Measurements from ENCODE around the gene EEA1. TPM values are rescaled to one million over a fixed set of nuclear protein-coding genes. Genes with fewer than 3 reads are reported as not detected.

The EEA1 gene
- total RNA-seq, 1 experiment from 2014 or later, result 14.9 TPM

- H3K9me3 Mint-ChIP-seq, result no peaks in the 10 kb centered on the region
- no peaks in the 10 kb centered on the region for H3K36me3 Mint-ChIP-seq (ENCODE audit: insufficient read depth in 1 of 3, low read depth in 3 of 3)
- Histone ChIP-seq H3K56ac (ENCODE audit: insufficient read length, low read depth, low read length) (no peak overlapping the region), H4K20me1 (ENCODE audit: control insufficient read depth, insufficient read depth, insufficient read length) (no peaks in the 10 kb centered on the region), H3K4me1 (ENCODE audit: insufficient read depth, low read length) (peaks cover 13% of the 10 kb centered on the region; the same call in 1 of the 2 replicates), H3T11ph (ENCODE audit: low read length) (no peak overlapping the region), H3K79me2 (ENCODE audit: insufficient read depth, low read length) (peaks cover 8% of the 10 kb centered on the region; the same call in 1 of the 2 replicates), H2AFZ (ENCODE audit: low read length) (no peak overlapping the region), H3K9ac (ENCODE audit: extremely low read depth, insufficient read length, low read length) (no peak overlapping the region), H4K91ac (ENCODE audit: insufficient read length, low read depth, low read length) (no peak overlapping the region), H4K8ac (replicated peaks; ENCODE audit: insufficient read length, low read depth, low read length) (no peak overlapping the region), H3K4ac (ENCODE audit: low read depth, low read length) (no peak overlapping the region), H2AK5ac (ENCODE audit: insufficient read length, low read length) (no peak overlapping the region), H3K18ac (ENCODE audit: insufficient read length, low read depth, low read length) (no peak overlapping the region), H3K4me2 (ENCODE audit: insufficient read depth, insufficient read length, low read length) (peak overlapping the region; percentile 83), H2BK12ac (ENCODE audit: insufficient read length, low read depth, low read length) (no peak overlapping the region), H2BK20ac (ENCODE audit: low read depth, low read length, poor library complexity, severe bottlenecking) (no peak overlapping the region), H3K9me3 (ENCODE audit: control insufficient read depth, low read depth, low read length) (no peaks in the 10 kb centered on the region), H4K5ac (ENCODE audit: insufficient read length, low read depth, low read length) (no peak overlapping the region), H2BK120ac (ENCODE audit: low read depth, low read length, poor library complexity, severe bottlenecking) (no peak overlapping the region), H3K14ac (ENCODE audit: insufficient read depth, low read length) (no peak overlapping the region), H2BK15ac (ENCODE audit: low read depth, low read length) (no peak overlapping the region), H3K23ac (ENCODE audit: insufficient read length, low read depth, low read length) (no peak overlapping the region), H2BK5ac (ENCODE audit: insufficient read length, low read length) (no peak overlapping the region), H3K79me1 (ENCODE audit: insufficient read depth, low read depth, low read length, poor library complexity, severe bottlenecking) (no peaks in the 10 kb centered on the region), H3K23me2 (ENCODE audit: insufficient read length, low read depth, low read length, poor library complexity, severe bottlenecking) (peaks cover 3% of the 10 kb centered on the region), H3K27me3 (ENCODE audit: insufficient read depth, low read length) (no peaks in the 10 kb centered on the region), H3K27ac (ENCODE audit: insufficient read length, low read depth, low read length) (peak overlapping the region; percentile 69)
- no peaks in the 10 kb centered on the region; the same call in 1 of the 2 replicates for H3K27me3 Mint-ChIP-seq (ENCODE audit: low read depth)
- WGBS (ENCODE audit: extremely low coverage, insufficient read length, low lambda C conversion rate), result no CpG with 5 or more reads among the region's 9 CpGs
- H3K4me1 Mint-ChIP-seq, result peaks cover 53 to 62% of the 10 kb centered on the region in 2 experiments
- H3K4me3 Mint-ChIP-seq, result peak overlapping the region; percentile 72 to 83
- H3K27ac Mint-ChIP-seq, result peak overlapping the region; percentile 65 to 96 (median 93); a peak in 4 of 7 replicates
- no peak for DNase-seq
- TF ChIP-seq, protein P1, sequence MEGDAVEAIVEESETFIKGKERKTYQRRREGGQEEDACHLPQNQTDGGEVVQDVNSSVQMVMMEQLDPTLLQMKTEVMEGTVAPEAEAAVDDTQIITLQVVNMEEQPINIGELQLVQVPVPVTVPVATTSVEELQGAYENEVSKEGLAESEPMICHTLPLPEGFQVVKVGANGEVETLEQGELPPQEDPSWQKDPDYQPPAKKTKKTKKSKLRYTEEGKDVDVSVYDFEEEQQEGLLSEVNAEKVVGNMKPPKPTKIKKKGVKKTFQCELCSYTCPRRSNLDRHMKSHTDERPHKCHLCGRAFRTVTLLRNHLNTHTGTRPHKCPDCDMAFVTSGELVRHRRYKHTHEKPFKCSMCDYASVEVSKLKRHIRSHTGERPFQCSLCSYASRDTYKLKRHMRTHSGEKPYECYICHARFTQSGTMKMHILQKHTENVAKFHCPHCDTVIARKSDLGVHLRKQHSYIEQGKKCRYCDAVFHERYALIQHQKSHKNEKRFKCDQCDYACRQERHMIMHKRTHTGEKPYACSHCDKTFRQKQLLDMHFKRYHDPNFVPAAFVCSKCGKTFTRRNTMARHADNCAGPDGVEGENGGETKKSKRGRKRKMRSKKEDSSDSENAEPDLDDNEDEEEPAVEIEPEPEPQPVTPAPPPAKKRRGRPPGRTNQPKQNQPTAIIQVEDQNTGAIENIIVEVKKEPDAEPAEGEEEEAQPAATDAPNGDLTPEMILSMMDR (conservative IDR thresholded peaks at IDR 0.05), result no peak
These were observed 888 bp upstream of the EEA1 start for GRCh38 chr12:92929983-92930382.

All from H9 (cell line).